Measurements from ENCODE around the gene RNASEH2C. TPM values are rescaled to one million over a fixed set of nuclear protein-coding genes. Genes with fewer than 3 reads are reported as not detected.

Gene RNASEH2C
- total and polyA plus RNA-seq, 10 of the 15 experiments (the other 5 are each of a cell fraction or from before 2014, with no cell fraction given) = 5.0 to 160 (median 47.1) TPM

- ChIA-PET SMC1A (ENCODE audit: uncharacterized antibody, unreplicated experiment) (interaction anchor here (1.8 to 2.9 kb wide), 3 partner anchors 67 to 107 kb away, joined by 5 to 32 read pairs (median 5); no protein-coding TSS in a partner anchor), CTCF (interaction anchor here (1.1 to 3.3 kb wide), 12 partner anchors 9 to 279 kb away, joined by 4 to 42 read pairs (median 16); partner anchors contain the start of genes AP5B1, FIBP, RELA and RNASEH2C), RAD21 (ENCODE audit: unreplicated experiment) (interaction anchor here (1.1 to 3.0 kb wide), 5 partner anchors 66 to 180 kb away, joined by 3 to 42 read pairs (median 18); partner anchors contain the start of genes CCDC85B and FIBP), POLR2A (interaction anchor here (1.3 to 2.5 kb wide), 3 partner anchors 10 to 149 kb away, joined by 5 to 13 read pairs (median 9); partner anchors contain the start of gene RNASEH2C)
- H3K9ac ChIP-seq (ENCODE audit: control insufficient read depth, insufficient read depth, low read length) = no peak overlapping the region
- BruUV-seq (replicated peaks) = no TSS peak
- H3K27ac ChIP-seq (ENCODE audit: control insufficient read depth, insufficient read depth) = no peak overlapping the region
- in situ Hi-C loops (cut with MboI) (loop anchor here (5.0 kb wide), 3 partner anchors 67 to 277 kb away; no protein-coding TSS in a partner anchor), intact Hi-C loops (cut with micrococcal nuclease; ENCODE audit: unreplicated experiment) (loop anchor here (2.0 to 10.0 kb wide), 3 partner anchors 72 to 836 kb away; partner anchors contain the start of genes AP5B1 and EHD1)
- TF ChIP-seq MTA3 (IDR thresholded peaks at IDR 0.05; ENCODE audit: borderline replicate concordance, low read length) (no peak), SPI1 (IDR thresholded peaks at IDR 0.05; ENCODE audit: borderline replicate concordance, insufficient read depth, low read depth, low read length) (no peak)
- no peaks in the 10 kb centered on the region for H3K9me3 ChIP-seq (replicated peaks; ENCODE audit: control insufficient read depth, insufficient read depth, low read length)
- peaks cover 7 to 11% of the 10 kb centered on the region in 2 experiments; a peak in 3 of 4 replicates for H3K36me3 ChIP-seq (ENCODE audit: control insufficient read depth in 2 of 2, insufficient read depth in 2 of 2, low read length in 1 of 2)
- DNase-seq (ENCODE audit: low read depth, low spot score) = no peak
- no peak overlapping the region for H3K4me3 ChIP-seq
- H3K79me2 ChIP-seq (ENCODE audit: control insufficient read depth, insufficient read depth, low read length) = peaks cover 9% of the 10 kb centered on the region
- no peak overlapping the region for H3K4me2 ChIP-seq (ENCODE audit: control insufficient read depth, insufficient read depth)
- WGBS (ENCODE audit: insufficient coverage, insufficient replicate concordance, low lambda C conversion rate, missing lambda C conversion rate) = 67% methylated on average over 3 of the region's 3 CpGs
- no peak for ATAC-seq
- H3K4me1 ChIP-seq (ENCODE audit: control insufficient read depth, insufficient read depth, low read length) = peaks cover 12% of the 10 kb centered on the region
- no peaks in the 10 kb centered on the region for H3K27me3 ChIP-seq (replicated peaks in 1 of 2; ENCODE audit: control insufficient read depth in 2 of 2, insufficient read depth in 2 of 2, low read length in 1 of 2)
- no peaks in the 10 kb centered on the region; the same call in 1 of the 2 replicates for H4K20me1 ChIP-seq (ENCODE audit: control insufficient read depth, insufficient read depth)
- no peak overlapping the region for H2AFZ ChIP-seq (ENCODE audit: control insufficient read depth, low read depth, low read length)
- FAIRE-seq = no peak
Observed at GRCh38 chr11:65710421-65710820, 10.2 kb downstream of the RNASEH2C start.

GRCh38 chr11:65709661-65710060 lies 10.9 kb downstream of the RNASEH2C start:
- RAD21 ChIA-PET (ENCODE audit: unreplicated experiment) = interaction anchor here (1.0 kb wide), 1 partner anchor 84 kb away, joined by 3 read pairs; no protein-coding TSS in a partner anchor
- no peak overlapping the region for H2AFZ ChIP-seq (ENCODE audit: control insufficient read depth, low read depth, low read length)
- no peak overlapping the region for H3K4me2 ChIP-seq (ENCODE audit: control insufficient read depth, insufficient read depth)
- no peaks in the 10 kb centered on the region for H3K9me3 ChIP-seq (replicated peaks; ENCODE audit: control insufficient read depth, insufficient read depth, low read length)
- CTCF ChIA-PET = interaction anchor here (1.2 to 3.3 kb wide), 3 partner anchors 47 to 425 kb away, joined by 3 to 13 read pairs (median 3); partner anchors contain the start of gene RELA
- in situ Hi-C loops (cut with MboI) (loop anchor here (5.0 kb wide), 3 partner anchors 68 to 278 kb away; no protein-coding TSS in a partner anchor), intact Hi-C loops (cut with micrococcal nuclease; ENCODE audit: unreplicated experiment) (loop anchor here (2.0 to 10.0 kb wide), 4 partner anchors 73 to 835 kb away; partner anchors contain the start of genes AP5B1 and EHD1)
- H3K27ac ChIP-seq (ENCODE audit: control insufficient read depth, insufficient read depth) = no peak overlapping the region
- H3K79me2 ChIP-seq (ENCODE audit: control insufficient read depth, insufficient read depth, low read length) = peaks cover 9% of the 10 kb centered on the region
- H3K4me1 ChIP-seq (ENCODE audit: control insufficient read depth, insufficient read depth, low read length) = peaks cover 12% of the 10 kb centered on the region
- H4K20me1 ChIP-seq (ENCODE audit: control insufficient read depth, insufficient read depth) = no peaks in the 10 kb centered on the region
- POLR2A ChIA-PET = no interaction called here
- TF ChIP-seq SRF (IDR thresholded peaks at IDR 0.05; ENCODE audit: low read depth in 2 of 2, low read length in 2 of 2) (peak in 1 of 2 experiments; percentile 64; a peak in 1 of 4 replicates), MYB (IDR thresholded peaks at IDR 0.05; ENCODE audit: borderline replicate concordance, low read depth, low read length) (no peak), EED (IDR thresholded peaks at IDR 0.05; ENCODE audit: low read depth) (no peak), ELK1 (IDR thresholded peaks at IDR 0.05; ENCODE audit: low read depth, low read length) (peak; percentile 36; the same call in 1 of the 2 replicates), ZSCAN29 (IDR thresholded peaks at IDR 0.05) (no peak), FOXM1 (IDR thresholded peaks at IDR 0.05; ENCODE audit: low read depth, low read length) (no peak), BCL3 (IDR thresholded peaks at IDR 0.05; ENCODE audit: borderline replicate concordance, insufficient read depth, low read depth, low read length, poor library complexity, severe bottlenecking) (no peak)
- H3K4me3 ChIP-seq = no peak overlapping the region
- H3K9ac ChIP-seq (ENCODE audit: control insufficient read depth, insufficient read depth, low read length) = no peak overlapping the region
- H3K36me3 ChIP-seq (ENCODE audit: control insufficient read depth in 2 of 2, insufficient read depth in 2 of 2, low read length in 1 of 2) = peaks cover 6 to 7% of the 10 kb centered on the region in 2 experiments; a peak in 3 of 4 replicates
- H3K27me3 ChIP-seq (replicated peaks in 1 of 2; ENCODE audit: control insufficient read depth in 2 of 2, insufficient read depth in 2 of 2, low read length in 1 of 2) = no peaks in the 10 kb centered on the region
- FAIRE-seq (no peak), DNase-seq (ENCODE audit: low read depth, low spot score) (no peak), ATAC-seq (no peak)
- 72% methylated on average over 8 of the region's 8 CpGs for WGBS (ENCODE audit: insufficient coverage, insufficient replicate concordance, low lambda C conversion rate, missing lambda C conversion rate)
- SMC1A ChIA-PET (ENCODE audit: uncharacterized antibody, unreplicated experiment) = interaction anchor here (1.0 kb wide), 1 partner anchor 43 kb away, joined by 3 read pairs; no protein-coding TSS in a partner anchor
- BruUV-seq (replicated peaks) = no TSS peak

Data from GM12878 (cell line).